Suprapubic skin (tissue), 4 donors: ENCODE results near the gene CDH4. TPM values are rescaled to one million over a fixed set of nuclear protein-coding genes. Genes with fewer than 3 reads are reported as not detected.

Source experiments
- DNase-seq, 2 donors: peaks; one replicate each; pipeline ENCODE4 v3.0.0-alpha.2; 2019; ENCODE audit warnings: low spot score in 2 of 2
- H3K27ac ChIP-seq: fragments of 200-600 bp; sonication (generic); one replicate; pipeline ENCODE4 v1.5.1; 2019
- H3K27me3 ChIP-seq: fragments of 200-600 bp; sonication (generic); one replicate; pipeline ENCODE4 v1.5.1; 2019
- H3K36me3 ChIP-seq: fragments of 200-600 bp; sonication (generic); one replicate; pipeline ENCODE4 v1.5.1; 2019
- H3K4me1 ChIP-seq: fragments of 200-600 bp; sonication (generic); one replicate; pipeline ENCODE4 v1.5.1; 2019
- H3K4me3 ChIP-seq: fragments of 200-600 bp; sonication (generic); one replicate; pipeline ENCODE4 v1.5.1; 2019; ENCODE audit warnings: mild to moderate bottlenecking
- H3K9me3 ChIP-seq: fragments of 200-600 bp; sonication (generic); one replicate; pipeline ENCODE4 v1.5.1; 2019
- CTCF ChIP-seq, 2 donors: fragments of 200-600 bp in 1 of 2; fragments of 450-650 bp in 1 of 2; sonication (generic) in 1 of 2; IDR thresholded peaks; one replicate each; pipeline ENCODE4 v1.5.1; 2016 to 2019; ENCODE audit warnings: antibody characterized with exemption in 2 of 2, mild to moderate bottlenecking in 1 of 2, moderate library complexity in 1 of 2
- EP300 ChIP-seq: sonication (generic); formaldehyde crosslinking; IDR thresholded peaks from one replicate; pipeline ENCODE4 v1.6.1; 2017; ENCODE audit warnings: antibody characterized with exemption
- POLR2A ChIP-seq, 2 donors: fragments of 450-650 bp; IDR thresholded peaks; one replicate each; pipeline ENCODE4 v1.6.1; 2017; ENCODE audit warnings: antibody characterized with exemption in 2 of 2, mild to moderate bottlenecking in 2 of 2, moderate library complexity in 2 of 2
- POLR2AphosphoS5 ChIP-seq, 3 donors: sonication (generic); formaldehyde crosslinking; IDR thresholded peaks; one replicate each; pipeline ENCODE4 v1.6.1; 2017; ENCODE audit warnings: antibody characterized with exemption in 3 of 3
- WGBS: methylation state at CpG from one replicate; pipeline ENCODE4 v1.1.5; 2018; 5-methylcytosine and 5-hydroxymethylcytosine counted together
- total RNA-seq, 4 donors: library from RNA; depleted of rRNA; stranded (reverse); fragments of >200 nt; gene quantifications; one replicate each; pipeline ENCODE4 v1.1.0, GENCODE V29; 2016

CDH4 gene
- total RNA-seq, 4 donors from 2014 or later = 0.91 to 5.9 (median 2.6) TPM

GRCh38 chr20:61659994-61660346 lies 407.9 kb downstream of the CDH4 start:
- no peak for DNase-seq
- WGBS = 37% methylated on average over 15 of the region's 15 CpGs
- H3K4me1 ChIP-seq = peaks cover 7% of the 10 kb centered on the region
- H3K36me3 ChIP-seq = no peaks in the 10 kb centered on the region
- no peaks in the 10 kb centered on the region for H3K9me3 ChIP-seq
- TF ChIP-seq POLR2A (IDR thresholded peaks at IDR 0.05) = no peak
- no peak for TF ChIP-seq CTCF (IDR thresholded peaks at IDR 0.05)
- no peak for TF ChIP-seq EP300
- no peak for TF ChIP-seq POLR2AphosphoS5 (IDR thresholded peaks at IDR 0.05)
- no peaks in the 10 kb centered on the region for H3K27me3 ChIP-seq
- no peak overlapping the region for H3K27ac ChIP-seq
- no peak overlapping the region for H3K4me3 ChIP-seq

- Histone ChIP-seq H3K4me1 (peaks cover 7% of the 10 kb centered on the region), H3K27ac (no peak overlapping the region), H3K36me3 (no peaks in the 10 kb centered on the region), H3K27me3 (no peaks in the 10 kb centered on the region), H3K4me3 (no peak overlapping the region), H3K9me3 (no peaks in the 10 kb centered on the region)
- TF ChIP-seq POLR2A (IDR thresholded peaks at IDR 0.05) (no peak), POLR2AphosphoS5 (IDR thresholded peaks at IDR 0.05) (no peak), EP300 (no peak), CTCF (IDR thresholded peaks at IDR 0.05) (no peak)
- WGBS = 80% methylated on average over 9 of the region's 13 CpGs
- DNase-seq = no peak
Observed at GRCh38 chr20:61660559-61660958, 408.5 kb downstream of the CDH4 start.

GRCh38 chr20:61661025-61661424 lies 409.0 kb downstream of the CDH4 start:
- H3K36me3 ChIP-seq = no peaks in the 10 kb centered on the region
- H3K4me1 ChIP-seq = peaks cover 7% of the 10 kb centered on the region
- no peaks in the 10 kb centered on the region for H3K9me3 ChIP-seq
- DNase-seq = no peak
- H3K27ac ChIP-seq = no peak overlapping the region
- no peaks in the 10 kb centered on the region for H3K27me3 ChIP-seq
- 96% methylated on average over 7 of the region's 8 CpGs for WGBS
- no peak overlapping the region for H3K4me3 ChIP-seq
- TF ChIP-seq POLR2A (IDR thresholded peaks at IDR 0.05) (no peak), POLR2AphosphoS5 (IDR thresholded peaks at IDR 0.05) (no peak), EP300 (no peak)

- H3K27me3 ChIP-seq = peaks cover 3% of the 10 kb centered on the region
- H3K4me1 ChIP-seq = peaks cover 7% of the 10 kb centered on the region
- H3K9me3 ChIP-seq = no peaks in the 10 kb centered on the region
- WGBS = 70% methylated on average over 13 of the region's 13 CpGs
- no peaks in the 10 kb centered on the region for H3K36me3 ChIP-seq
- no peak for TF ChIP-seq CTCF (IDR thresholded peaks at IDR 0.05)
- no peak for DNase-seq
- no peak overlapping the region for H3K27ac ChIP-seq
- H3K4me3 ChIP-seq = no peak overlapping the region
Observed at GRCh38 chr20:61661583-61661982, 409.5 kb downstream of the CDH4 start.

GRCh38 chr20:61662226-61662967 lies 410.3 kb downstream of the CDH4 start:
- DNase-seq = no peak
- H3K9me3 ChIP-seq = no peaks in the 10 kb centered on the region
- H3K4me1 ChIP-seq = peaks cover 8% of the 10 kb centered on the region
- H3K4me3 ChIP-seq = no peak overlapping the region
- H3K27ac ChIP-seq = no peak overlapping the region
- H3K27me3 ChIP-seq = peaks cover 9% of the 10 kb centered on the region
- TF ChIP-seq POLR2AphosphoS5 (IDR thresholded peaks at IDR 0.05) (no peak), CTCF (IDR thresholded peaks at IDR 0.05) (no peak), POLR2A (IDR thresholded peaks at IDR 0.05) (no peak), EP300 (no peak)
- H3K36me3 ChIP-seq = no peaks in the 10 kb centered on the region
- 73% methylated on average over 27 of the region's 32 CpGs for WGBS

- no peak for TF ChIP-seq POLR2A (IDR thresholded peaks at IDR 0.05)
- no peak for TF ChIP-seq POLR2AphosphoS5 (IDR thresholded peaks at IDR 0.05)
- TF ChIP-seq CTCF (IDR thresholded peaks at IDR 0.05) = no peak
- no peak for TF ChIP-seq EP300
- 74% methylated on average over 13 of the region's 13 CpGs for WGBS
- no peaks in the 10 kb centered on the region for H3K9me3 ChIP-seq
- no peak overlapping the region for H3K4me3 ChIP-seq
- peaks cover 12% of the 10 kb centered on the region for H3K27me3 ChIP-seq
- no peak overlapping the region for H3K27ac ChIP-seq
- H3K36me3 ChIP-seq = no peaks in the 10 kb centered on the region
- no peak for DNase-seq
- peaks cover 13% of the 10 kb centered on the region for H3K4me1 ChIP-seq
Observed at GRCh38 chr20:61662968-61663331, 410.9 kb downstream of the CDH4 start.
